Measurements from ENCODE around the gene BTBD16. TPM values are rescaled to one million over a fixed set of nuclear protein-coding genes. Genes with fewer than 3 reads are reported as not detected.
A peak's percentile ranks its signal among the peaks of the same experiment; 100 is the strongest.

BTBD16 gene
- total and polyA plus RNA-seq, 10 of the 15 experiments (the other 5 are each of a cell fraction or from before 2014, with no cell fraction given) = 0.11 TPM; not detected in 9

DNA sequence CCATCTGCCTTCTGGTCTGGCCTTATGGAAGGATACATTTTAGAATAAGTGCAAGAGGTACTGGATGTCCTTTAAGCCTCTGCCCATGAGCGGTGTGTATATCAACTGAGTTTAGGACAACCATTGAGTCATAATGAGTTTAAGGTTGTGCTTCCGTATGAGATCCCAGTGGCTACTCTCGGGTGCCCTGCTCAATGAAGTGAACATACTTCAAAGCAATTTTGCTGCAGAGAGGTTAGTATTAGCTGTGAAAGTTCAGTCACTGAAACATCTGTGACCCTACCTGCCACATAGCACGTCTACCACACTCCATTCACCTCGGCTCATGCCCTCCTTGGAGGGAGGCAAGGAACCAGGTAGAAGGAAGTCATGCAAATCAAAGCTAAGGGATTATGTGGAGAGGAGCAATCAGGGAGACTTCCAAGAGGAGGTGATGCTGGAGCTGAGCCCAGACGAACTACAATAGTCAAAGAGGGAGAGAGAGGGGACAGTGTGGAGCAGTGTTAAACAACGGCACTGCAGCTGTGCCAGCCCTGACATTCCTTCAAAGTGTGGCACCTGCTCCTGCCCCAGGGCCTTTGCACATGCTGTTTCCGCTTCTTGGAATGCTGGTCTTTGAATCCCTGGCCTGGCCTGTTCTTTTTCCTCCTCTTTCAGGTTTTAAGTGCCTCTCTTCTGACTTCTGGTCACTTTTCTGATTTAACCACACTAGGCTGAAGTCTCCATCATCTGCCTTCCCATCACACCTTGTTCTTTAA, 25.4 kb downstream of the BTBD16 start:
- no peak for TF ChIP-seq NFYA (IDR thresholded peaks at IDR 0.05; ENCODE audit: borderline replicate concordance, low read depth, low read length)
- no peak for TF ChIP-seq ZNF274 (IDR thresholded peaks at IDR 0.05; ENCODE audit: insufficient read depth, insufficient read length)
- no peak for TF ChIP-seq POLR2AphosphoS5 (IDR thresholded peaks at IDR 0.05; ENCODE audit: low read length)
- peak; percentile 89; the same call in 1 of the 2 replicates for TF ChIP-seq PAX5 (IDR thresholded peaks at IDR 0.05; ENCODE audit: borderline replicate concordance, low read depth, low read length)
- no peak for TF ChIP-seq CHD4 (IDR thresholded peaks at IDR 0.05)
- 0 out of 2 replicates have a peak, but pooled peaks have one; percentile 35 for TF ChIP-seq TCF7 (IDR thresholded peaks at IDR 0.05; ENCODE audit: borderline replicate concordance)
- TF ChIP-seq, protein P1, sequence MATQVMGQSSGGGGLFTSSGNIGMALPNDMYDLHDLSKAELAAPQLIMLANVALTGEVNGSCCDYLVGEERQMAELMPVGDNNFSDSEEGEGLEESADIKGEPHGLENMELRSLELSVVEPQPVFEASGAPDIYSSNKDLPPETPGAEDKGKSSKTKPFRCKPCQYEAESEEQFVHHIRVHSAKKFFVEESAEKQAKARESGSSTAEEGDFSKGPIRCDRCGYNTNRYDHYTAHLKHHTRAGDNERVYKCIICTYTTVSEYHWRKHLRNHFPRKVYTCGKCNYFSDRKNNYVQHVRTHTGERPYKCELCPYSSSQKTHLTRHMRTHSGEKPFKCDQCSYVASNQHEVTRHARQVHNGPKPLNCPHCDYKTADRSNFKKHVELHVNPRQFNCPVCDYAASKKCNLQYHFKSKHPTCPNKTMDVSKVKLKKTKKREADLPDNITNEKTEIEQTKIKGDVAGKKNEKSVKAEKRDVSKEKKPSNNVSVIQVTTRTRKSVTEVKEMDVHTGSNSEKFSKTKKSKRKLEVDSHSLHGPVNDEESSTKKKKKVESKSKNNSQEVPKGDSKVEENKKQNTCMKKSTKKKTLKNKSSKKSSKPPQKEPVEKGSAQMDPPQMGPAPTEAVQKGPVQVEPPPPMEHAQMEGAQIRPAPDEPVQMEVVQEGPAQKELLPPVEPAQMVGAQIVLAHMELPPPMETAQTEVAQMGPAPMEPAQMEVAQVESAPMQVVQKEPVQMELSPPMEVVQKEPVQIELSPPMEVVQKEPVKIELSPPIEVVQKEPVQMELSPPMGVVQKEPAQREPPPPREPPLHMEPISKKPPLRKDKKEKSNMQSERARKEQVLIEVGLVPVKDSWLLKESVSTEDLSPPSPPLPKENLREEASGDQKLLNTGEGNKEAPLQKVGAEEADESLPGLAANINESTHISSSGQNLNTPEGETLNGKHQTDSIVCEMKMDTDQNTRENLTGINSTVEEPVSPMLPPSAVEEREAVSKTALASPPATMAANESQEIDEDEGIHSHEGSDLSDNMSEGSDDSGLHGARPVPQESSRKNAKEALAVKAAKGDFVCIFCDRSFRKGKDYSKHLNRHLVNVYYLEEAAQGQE (IDR thresholded peaks at IDR 0.05; ENCODE audit: low read depth, low read length) = no peak
- no peak for TF ChIP-seq CBX5 (IDR thresholded peaks at IDR 0.05; ENCODE audit: low read depth)
- no peak for TF ChIP-seq SP1 (IDR thresholded peaks at IDR 0.05; ENCODE audit: low read depth, low read length)
- TF ChIP-seq NR2F1 (conservative IDR thresholded peaks at IDR 0.05) = peak; percentile 62
- peak; percentile 53; the same call in 1 of the 2 replicates for TF ChIP-seq IRF4 (IDR thresholded peaks at IDR 0.05; ENCODE audit: low read depth, low read length)
- TF ChIP-seq, protein P2, sequence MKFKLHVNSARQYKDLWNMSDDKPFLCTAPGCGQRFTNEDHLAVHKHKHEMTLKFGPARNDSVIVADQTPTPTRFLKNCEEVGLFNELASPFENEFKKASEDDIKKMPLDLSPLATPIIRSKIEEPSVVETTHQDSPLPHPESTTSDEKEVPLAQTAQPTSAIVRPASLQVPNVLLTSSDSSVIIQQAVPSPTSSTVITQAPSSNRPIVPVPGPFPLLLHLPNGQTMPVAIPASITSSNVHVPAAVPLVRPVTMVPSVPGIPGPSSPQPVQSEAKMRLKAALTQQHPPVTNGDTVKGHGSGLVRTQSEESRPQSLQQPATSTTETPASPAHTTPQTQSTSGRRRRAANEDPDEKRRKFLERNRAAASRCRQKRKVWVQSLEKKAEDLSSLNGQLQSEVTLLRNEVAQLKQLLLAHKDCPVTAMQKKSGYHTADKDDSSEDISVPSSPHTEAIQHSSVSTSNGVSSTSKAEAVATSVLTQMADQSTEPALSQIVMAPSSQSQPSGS (IDR thresholded peaks at IDR 0.05; ENCODE audit: low read length) = no peak
- TF ChIP-seq ZNF207 (IDR thresholded peaks at IDR 0.05; ENCODE audit: borderline replicate concordance) = no peak
- no peak for TF ChIP-seq EGR1 (IDR thresholded peaks at IDR 0.05; ENCODE audit: borderline replicate concordance in 1 of 2, low read depth in 2 of 2, low read length in 2 of 2)
- no peak for TF ChIP-seq SMAD5 (IDR thresholded peaks at IDR 0.05; ENCODE audit: low read depth)
- peak; percentile 72 for TF ChIP-seq RUNX3 (IDR thresholded peaks at IDR 0.05; ENCODE audit: low read length)
- Histone ChIP-seq H4K20me1 (ENCODE audit: control insufficient read depth, insufficient read depth) (no peaks in the 10 kb centered on the region), H3K36me3 (ENCODE audit: control insufficient read depth in 2 of 2, insufficient read depth in 2 of 2, low read length in 1 of 2) (no peaks in the 10 kb centered on the region), H3K79me2 (ENCODE audit: control insufficient read depth, insufficient read depth, low read length) (no peaks in the 10 kb centered on the region), H3K4me1 (ENCODE audit: control insufficient read depth, insufficient read depth, low read length) (peaks cover 5% of the 10 kb centered on the region), H3K4me2 (ENCODE audit: control insufficient read depth, insufficient read depth) (no peak overlapping the region), H3K27ac (ENCODE audit: control insufficient read depth, insufficient read depth) (no peak overlapping the region), H3K9me3 (replicated peaks; ENCODE audit: control insufficient read depth, insufficient read depth, low read length) (no peaks in the 10 kb centered on the region; the same call in 2 of the 3 replicates), H3K27me3 (replicated peaks in 1 of 2; ENCODE audit: control insufficient read depth in 2 of 2, insufficient read depth in 2 of 2, low read length in 1 of 2) (no peaks in the 10 kb centered on the region; a peak in 1 of 4 replicates), H3K4me3 (no peak overlapping the region), H3K9ac (ENCODE audit: control insufficient read depth, insufficient read depth, low read length) (no peak overlapping the region), H2AFZ (ENCODE audit: control insufficient read depth, low read depth, low read length) (no peak overlapping the region)
- ATAC-seq (peak; percentile 58), FAIRE-seq (peak; percentile 47), DNase-seq (ENCODE audit: low read depth, low spot score) (peak; percentile 51)
- RAD21 ChIA-PET (ENCODE audit: unreplicated experiment) = interaction anchor here (1.1 to 3.6 kb wide), 2 partner anchors 138 to 143 kb away, joined by 4 to 46 read pairs; no protein-coding TSS in a partner anchor
- no TSS peak for BruUV-seq (replicated peaks)
- WGBS (ENCODE audit: insufficient coverage, insufficient replicate concordance, low lambda C conversion rate, missing lambda C conversion rate) = 0% methylated on average over 8 of the region's 8 CpGs
- SMC1A ChIA-PET (ENCODE audit: uncharacterized antibody, unreplicated experiment) = interaction anchor here (1.1 to 1.6 kb wide), 3 partner anchors 32 to 267 kb away, joined by 3 to 8 read pairs (median 4); no protein-coding TSS in a partner anchor
- in situ Hi-C loops (cut with MboI) = loop anchor here (5.0 kb wide), 2 partner anchors 136 to 271 kb away; no protein-coding TSS in a partner anchor
- CTCF ChIA-PET = interaction anchor here (0.7 to 4.3 kb wide), 3 partner anchors 137 to 269 kb away, joined by 3 to 117 read pairs (median 18); no protein-coding TSS in a partner anchor
- intact Hi-C loops (cut with micrococcal nuclease; ENCODE audit: unreplicated experiment) = loop anchor here (5.0 kb wide), 1 partner anchor 406 kb away; no protein-coding TSS in a partner anchor
- POLR2A ChIA-PET = no interaction called here
